Esophagus (tissue), 2 donors: ENCODE results near the gene PHKG1. TPM values are rescaled to one million over a fixed set of nuclear protein-coding genes. Genes with fewer than 3 reads are reported as not detected.

Experiments used
- polyA plus RNA-seq, 2 donors: library from polyadenylated mRNA; stranded (reverse); fragments of 200-250 nt; gene quantifications; one replicate each; pipeline ENCODE4 v1.2.3, GENCODE V29; 2013
- donor health status: healthy with polysubstance abuse.
- donor health status: Bipolar disorder and iron deficiency.

Gene PHKG1
- polyA plus RNA-seq, 2 donors = 1.1 to 1.3 TPM

Other genes with a start within 250 kb of the PHKG1 start
- gene SEPTIN14, start 230.2 kb downstream of the PHKG1 start, polyA plus RNA-seq = not detected
- under 1 TPM; 0.69 to 0.75 TPM for gene ZNF713, start 205.5 kb downstream of the PHKG1 start, polyA plus RNA-seq
- gene MRPS17, start 141.1 kb downstream of the PHKG1 start, polyA plus RNA-seq = 10 to 100 TPM in 1 of 2 donors, 1 to 10 TPM in 1; 9.8 to 12.7 TPM
- 10 to 100 TPM; 15.6 to 21.6 TPM for gene NIPSNAP2, start 128.4 kb downstream of the PHKG1 start, polyA plus RNA-seq
- gene PSPH, start 41.5 kb downstream of the PHKG1 start, polyA plus RNA-seq = 1 to 10 TPM; 6.6 to 8.6 TPM
- gene CCT6A, start 41.2 kb downstream of the PHKG1 start, polyA plus RNA-seq = 100 to 1,000 TPM; 133 to 157 TPM
- 10 to 100 TPM; 43.3 to 64.1 TPM for gene SUMF2, start 28.7 kb downstream of the PHKG1 start, polyA plus RNA-seq
- gene CHCHD2, start 13.5 kb upstream of the PHKG1 start, polyA plus RNA-seq = 100 to 1,000 TPM; 148 to 438 TPM
- under 1 TPM; 0.67 to 0.69 TPM for gene NUPR2, start 23.5 kb upstream of the PHKG1 start, polyA plus RNA-seq